ENCODE data around the gene NOTCH3. TPM values are rescaled to one million over a fixed set of nuclear protein-coding genes. Genes with fewer than 3 reads are reported as not detected.

The NOTCH3 gene
- total and polyA plus RNA-seq, 2 donors from 2014 or later = 15.1 to 92.3 TPM

DNA sequence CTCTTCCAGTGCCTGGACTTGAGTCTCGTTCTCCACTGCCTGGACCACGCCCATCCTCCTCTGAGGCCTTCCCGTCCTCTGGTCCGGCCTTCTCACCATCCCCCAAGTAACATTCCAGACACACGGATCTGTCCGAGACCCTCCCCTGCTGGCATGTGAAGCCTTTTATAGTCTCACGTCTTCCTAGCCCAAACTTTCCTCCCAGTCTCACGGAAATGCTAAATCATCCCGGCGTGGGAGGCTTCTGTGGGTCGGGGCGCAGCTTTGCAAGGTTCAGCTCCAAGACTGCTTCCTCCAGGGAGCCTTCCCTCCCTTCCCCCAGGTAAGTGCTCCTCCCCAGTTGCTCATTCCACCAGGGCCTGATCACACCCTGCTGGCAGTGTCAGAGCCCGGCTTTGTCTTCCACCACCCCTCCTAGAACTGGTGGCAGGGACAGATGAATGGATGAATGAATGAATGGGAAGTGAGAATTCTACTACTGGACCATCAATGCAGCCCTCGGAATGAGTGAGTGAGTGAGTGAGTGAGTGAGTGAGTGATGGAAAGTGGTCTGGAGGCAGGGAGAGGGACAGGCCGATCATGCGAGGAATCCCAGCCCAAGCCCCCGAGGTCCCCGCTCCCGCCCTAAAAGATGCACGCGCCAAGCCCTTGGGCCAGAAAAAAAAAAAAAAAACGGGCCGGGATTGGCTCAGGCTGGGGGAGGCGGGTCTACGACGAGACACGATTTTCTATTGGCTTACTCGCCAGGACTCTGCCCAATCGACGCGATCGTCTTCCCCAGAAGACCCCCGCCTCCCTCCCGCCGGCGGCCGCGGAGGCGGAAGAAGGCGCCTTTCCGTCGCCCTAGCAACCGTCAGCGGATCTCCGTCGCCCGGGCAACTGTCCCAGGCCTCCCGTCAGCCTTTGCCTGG lies 22.2 kb upstream of the NOTCH3 start:
- peak overlapping the region; percentile 16 to 60 (median 56) for H3K4me3 ChIP-seq (ENCODE audit: low read length in 3 of 3)
- intact Hi-C loops (cut with DNase I) = no loop called here
- no peaks in the 10 kb centered on the region for H3K9me3 ChIP-seq (ENCODE audit: control insufficient read depth in 2 of 3, insufficient read depth in 1 of 3, low read length in 3 of 3)
- no peak for TF ChIP-seq CTCF (IDR thresholded peaks at IDR 0.05; ENCODE audit: borderline replicate concordance, extremely low read depth, insufficient read depth)
- no peaks in the 10 kb centered on the region for H3K27me3 ChIP-seq (ENCODE audit: control insufficient read depth, insufficient read depth, low read length)
- peak overlapping the region in 1 of 3 donors; percentile 44 for H3K9ac ChIP-seq (ENCODE audit: low read length in 3 of 3)
- H3K36me3 ChIP-seq (ENCODE audit: control insufficient read depth in 2 of 3, insufficient read depth in 3 of 3, low read length in 3 of 3) = no peaks in the 10 kb centered on the region
- H3K27ac ChIP-seq (ENCODE audit: low read depth in 2 of 2, low read length in 2 of 2) = peak overlapping the region in 1 of 2 donors; percentile 67
- peaks cover 0 to 6% (median 4%) of the 10 kb centered on the region in 3 donors for H3K4me1 ChIP-seq (ENCODE audit: control insufficient read depth in 2 of 3, insufficient read depth in 2 of 3, low read depth in 1 of 3, low read length in 3 of 3)
- FAIRE-seq = peak; percentile 94
- DNase-seq = peak; percentile 97 to 99 (median 98)

DNA sequence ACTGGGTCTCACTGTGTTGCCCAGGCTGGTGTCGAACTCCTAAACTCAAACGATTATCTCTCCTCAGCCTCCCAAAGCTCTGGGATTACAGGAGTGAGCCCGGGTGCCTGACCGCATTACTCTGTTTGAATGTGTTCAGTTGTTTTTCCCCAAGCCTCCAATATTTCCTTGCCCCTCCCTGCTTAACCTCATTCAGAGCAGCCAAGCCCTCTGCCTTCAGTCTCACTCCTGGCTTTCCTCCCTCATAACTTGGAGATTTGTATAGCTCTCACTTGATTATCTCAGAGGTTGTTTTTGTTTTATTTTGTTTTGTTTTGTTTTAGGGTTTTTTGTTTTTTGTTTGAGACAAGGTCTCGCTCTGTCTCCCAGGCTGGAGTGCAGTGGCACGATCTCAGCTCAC lies 20.0 kb upstream of the NOTCH3 start:
- Histone ChIP-seq H3K9me3 (ENCODE audit: control insufficient read depth in 2 of 3, insufficient read depth in 1 of 3, low read length in 3 of 3) (no peaks in the 10 kb centered on the region), H3K27me3 (ENCODE audit: control insufficient read depth, insufficient read depth, low read length) (no peaks in the 10 kb centered on the region), H3K27ac (ENCODE audit: low read depth in 2 of 2, low read length in 2 of 2) (no peak overlapping the region), H3K9ac (ENCODE audit: low read length in 3 of 3) (no peak overlapping the region), H3K4me3 (ENCODE audit: low read length in 3 of 3) (no peak overlapping the region), H3K36me3 (ENCODE audit: control insufficient read depth in 2 of 3, insufficient read depth in 3 of 3, low read length in 3 of 3) (no peaks in the 10 kb centered on the region), H3K4me1 (ENCODE audit: control insufficient read depth in 2 of 3, insufficient read depth in 2 of 3, low read depth in 1 of 3, low read length in 3 of 3) (peaks cover 0 to 6% (median 4%) of the 10 kb centered on the region in 3 donors)
- intact Hi-C loops (cut with DNase I) = no loop called here
- DNase-seq = no peak
- FAIRE-seq = no peak
- no peak for TF ChIP-seq CTCF (IDR thresholded peaks at IDR 0.05; ENCODE audit: borderline replicate concordance, extremely low read depth, insufficient read depth)

- intact Hi-C loops (cut with DNase I) = no loop called here
- no peak for DNase-seq
- no peak for FAIRE-seq
- Histone ChIP-seq H3K4me1 (ENCODE audit: control insufficient read depth in 2 of 3, insufficient read depth in 2 of 3, low read depth in 1 of 3, low read length in 3 of 3) (peaks cover 0 to 4% (median 4%) of the 10 kb centered on the region in 3 donors), H3K27me3 (ENCODE audit: control insufficient read depth, insufficient read depth, low read length) (no peaks in the 10 kb centered on the region), H3K9me3 (ENCODE audit: control insufficient read depth in 2 of 3, insufficient read depth in 1 of 3, low read length in 3 of 3) (no peaks in the 10 kb centered on the region), H3K4me3 (ENCODE audit: low read length in 3 of 3) (no peak overlapping the region), H3K9ac (ENCODE audit: low read length in 3 of 3) (no peak overlapping the region), H3K27ac (ENCODE audit: low read depth in 2 of 2, low read length in 2 of 2) (no peak overlapping the region), H3K36me3 (ENCODE audit: control insufficient read depth in 2 of 3, insufficient read depth in 3 of 3, low read length in 3 of 3) (no peaks in the 10 kb centered on the region)
- TF ChIP-seq CTCF (IDR thresholded peaks at IDR 0.05; ENCODE audit: borderline replicate concordance, extremely low read depth, insufficient read depth) = no peak
Measured at GRCh38 chr19:15218501-15218900, 17.7 kb upstream of the NOTCH3 start.

Measured in kidney (tissue), 14 donors.